Heart left ventricle (tissue), 13 donors: ENCODE results near the gene COL20A1.

Source experiments
- CTCF ChIP-seq, 12 donors: fragments of 200-600 bp; sonication (generic) in 4 of 12; IDR thresholded peaks; one replicate each; pipeline versions ENCODE4 v1.5.0 to v1.8.0; 2018 to 2022; ENCODE audit warnings: antibody characterized with exemption in 12 of 12, mild to moderate bottlenecking in 5 of 12
- POLR2A ChIP-seq, 2 donors: fragments of 450-650 bp; IDR thresholded peaks; one replicate each; pipeline ENCODE4 v1.6.1; 2017; ENCODE audit warnings: antibody characterized with exemption in 2 of 2, mild to moderate bottlenecking in 2 of 2, moderate library complexity in 2 of 2
- donor health status: ischemic (EF 13 %, LVEDD 7.1; RV severe dilation, severe dysfunction).
- donor health status: DM: no; HTN: yes; CAD: no.
- donor health status: DM: no; HTN: no; CAD: no.
- donor health status: ischemic (EF 25% LVEDD 6.9; RV normal size, moderate dysfunction).
- donor health status: ischemic (EF 25% LVEDD 5.7; RV mildly dilated, moderate dysfunction).
- donor health status: ischemic (EF 35%, LVEDD 5.7; RV mildly dilated, moderate dysfunction).
- donor health status: nonischemic (EF 11% LVEDD 7.7; RV severe dilation, severe dysfunction).
- donor health status: DM: yes; HTN: yes; CAD: no.
- donor health status: PGD.
- donor health status: ischemic (EF 29% LVEDD 5.4; RV normal size, mild dysfunction).
- donor health status: nonischemic (EF 23%, LVEDD 6.1; RV moderate dilation, normal function).

GRCh38 chr20:63317601-63318291, 24.8 kb downstream of the COL20A1 start:
- TF ChIP-seq CTCF (IDR thresholded peaks at IDR 0.05) (no peak), POLR2A (IDR thresholded peaks at IDR 0.05) (no peak)
